HG03354 (cell line): Measurements from ENCODE around the gene FURIN.
"Not testable (repeated sequence)": the region's sequence is repeated elsewhere in the genome, so short reads cannot be mapped to it uniquely, and the experiment has no call there.

Experiments
- ATAC-seq: cut with Tn5 transposase; IDR thresholded peaks from one replicate; pipeline ENCODE4 v1.9.1; 2021; ENCODE audit warnings: mild to moderate bottlenecking; ENCODE audit not compliant: unreplicated experiment, poor library complexity, severe bottlenecking

Gene FURIN

GRCh38 chr15:90840157-90840855, 28.1 kb upstream of the FURIN start:
- no peak for ATAC-seq

DNA sequence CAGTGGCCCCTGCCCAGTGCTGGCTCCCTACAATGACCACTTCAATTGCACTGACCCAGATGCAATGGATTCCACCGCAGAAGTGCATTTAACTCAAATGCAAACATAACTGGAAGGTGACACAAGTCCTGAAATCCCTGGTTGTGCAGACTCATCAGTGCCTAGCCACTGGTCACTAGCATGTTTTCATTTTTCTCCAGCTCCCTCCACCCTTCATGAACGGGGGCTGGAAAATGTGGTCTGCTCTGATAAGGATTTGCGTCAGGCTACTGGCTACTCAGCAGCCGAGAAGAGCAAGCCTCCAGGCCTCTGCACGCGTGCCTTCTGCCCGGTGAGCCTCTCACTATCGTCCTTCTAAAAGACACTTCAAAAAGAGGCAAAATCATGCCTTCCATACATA, 27.4 kb upstream of the FURIN start:
- ATAC-seq = no peak

DNA sequence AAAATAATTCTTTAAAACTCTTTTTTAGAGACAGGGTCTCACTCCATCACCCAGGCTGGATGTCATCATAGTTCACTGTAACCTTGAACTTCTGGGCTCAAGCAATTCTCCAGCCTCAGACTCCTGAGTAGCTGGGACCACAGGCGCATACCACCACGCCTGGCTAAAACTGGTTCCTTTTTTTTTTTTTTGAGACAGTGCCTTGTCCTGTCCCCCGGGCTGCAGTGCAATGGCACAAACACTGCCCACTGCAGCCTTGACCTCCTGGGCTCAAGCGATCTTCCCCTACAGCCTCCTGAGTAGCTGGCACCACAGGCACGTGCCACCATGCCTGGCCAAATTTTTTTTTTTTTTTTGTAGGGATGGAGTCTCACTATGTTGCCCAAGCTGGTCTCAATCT, 23.7 kb upstream of the FURIN start:
- ATAC-seq = peak; percentile 3

DNA sequence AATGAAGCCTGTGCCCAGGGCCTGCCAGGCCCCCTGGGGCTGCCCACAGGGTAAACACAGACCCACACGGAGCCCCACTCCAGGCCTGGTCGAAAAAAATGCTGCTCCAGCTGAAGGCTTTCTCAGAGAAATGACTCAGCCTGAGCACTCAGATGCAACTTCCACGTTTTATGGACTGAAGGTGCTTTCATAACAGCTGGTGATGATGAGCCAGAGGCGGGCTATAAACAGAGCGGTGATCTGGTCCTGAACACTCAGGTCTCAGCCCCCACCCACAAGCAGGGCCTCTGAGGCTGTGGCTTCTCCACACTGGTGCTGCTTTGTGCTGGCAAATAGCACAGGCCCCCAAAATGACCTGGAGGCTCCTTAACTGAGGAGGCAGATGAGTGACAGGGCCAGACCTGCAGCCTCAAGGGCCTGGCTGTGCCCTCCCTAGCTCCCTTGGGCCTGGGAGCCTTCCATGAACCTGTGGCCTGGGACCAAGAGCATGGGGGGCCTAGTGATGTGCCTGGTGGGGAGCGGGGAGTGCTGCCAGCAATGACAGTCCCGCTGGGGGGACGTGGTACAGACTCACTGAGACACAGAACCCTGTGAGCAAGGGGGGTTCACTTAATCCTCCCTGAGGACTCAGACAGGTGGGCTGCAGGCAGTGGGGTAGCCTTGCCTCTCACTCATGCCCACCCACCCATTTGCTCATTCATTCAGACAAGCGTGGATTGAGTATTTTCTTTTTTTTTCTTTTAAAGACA, 23.0 kb upstream of the FURIN start:
- ATAC-seq = peak; percentile 87

DNA sequence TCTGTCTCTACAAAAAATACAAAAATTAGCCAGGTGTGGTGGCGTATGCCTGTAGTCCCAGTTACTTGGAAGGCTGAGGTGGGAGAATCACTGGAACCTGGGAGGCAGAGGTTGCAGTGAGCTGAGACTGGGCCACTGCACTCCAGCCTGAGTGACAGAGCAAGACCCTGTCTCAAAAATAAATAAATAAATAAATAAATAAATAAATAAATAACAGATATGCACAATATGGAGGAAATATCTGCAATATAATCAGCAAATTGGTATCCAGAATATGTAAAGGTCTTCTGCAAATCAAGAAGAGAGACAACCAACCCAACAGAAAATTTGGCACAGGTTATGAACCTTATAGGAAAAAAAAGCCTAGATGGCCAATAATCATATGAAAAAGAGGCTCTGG, 19.0 kb upstream of the FURIN start:
- not testable (repeated sequence) for ATAC-seq

DNA sequence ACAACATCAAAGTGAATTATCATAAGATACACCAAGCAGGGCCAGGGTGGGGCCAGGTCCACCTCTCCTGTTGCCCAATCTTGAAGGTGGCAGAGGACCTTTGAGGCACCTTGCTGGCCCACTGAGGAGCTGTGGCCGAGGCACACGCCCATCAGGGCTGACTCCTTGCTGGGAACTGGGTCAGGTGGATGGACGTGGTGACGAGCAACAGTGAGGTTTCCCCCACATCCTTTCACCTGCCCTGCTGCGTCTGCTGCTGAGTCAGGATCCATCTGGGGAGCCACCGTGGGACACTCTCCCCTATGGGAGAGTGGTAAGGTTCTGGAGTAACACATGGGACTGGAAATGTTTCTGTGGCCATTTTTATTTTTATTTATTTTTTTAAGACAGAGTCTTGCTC, 17.3 kb upstream of the FURIN start:
- no peak for ATAC-seq

- no peak for ATAC-seq
Observed at GRCh38 chr15:90851940-90852339, 16.4 kb upstream of the FURIN start.

DNA sequence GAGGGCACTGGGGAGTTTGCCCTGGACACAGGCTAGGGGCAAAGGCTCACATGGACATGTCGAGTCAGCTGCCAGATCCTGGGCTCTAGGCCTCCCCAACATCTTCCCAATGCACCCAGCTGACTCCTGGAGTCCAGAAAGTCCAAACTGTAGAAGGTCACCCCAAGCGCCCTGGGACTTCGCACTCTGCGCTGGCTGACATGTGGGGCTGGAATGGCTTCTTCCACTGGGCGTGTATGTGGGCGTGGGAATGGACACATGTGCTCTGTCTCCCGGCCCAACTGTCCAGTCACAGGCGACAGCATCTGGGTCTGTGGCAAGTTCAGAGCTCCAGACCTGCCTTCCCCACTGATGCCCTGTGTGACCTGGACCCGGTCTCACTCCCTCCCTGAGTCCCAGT, 13.2 kb upstream of the FURIN start:
- no peak for ATAC-seq

DNA sequence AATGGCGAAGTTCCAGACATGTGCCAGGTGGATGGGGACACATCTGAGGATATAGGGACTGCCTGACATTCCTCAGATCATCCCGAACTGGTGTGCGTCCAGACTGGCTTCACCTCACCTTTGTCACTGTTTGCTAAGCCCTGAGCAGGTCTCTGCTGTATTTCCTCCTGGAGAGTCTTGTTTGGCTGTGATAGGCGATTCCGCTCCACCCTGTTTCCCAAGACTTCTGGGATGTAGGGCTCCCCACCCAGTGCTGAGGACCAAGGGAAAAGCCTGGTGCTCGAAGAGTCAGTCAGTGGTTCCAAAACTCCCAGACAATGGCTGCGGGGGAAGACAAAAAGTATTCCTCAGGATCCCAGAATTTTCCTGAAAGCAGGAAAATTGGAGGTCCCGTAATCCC, 11.1 kb upstream of the FURIN start:
- no peak for ATAC-seq

DNA sequence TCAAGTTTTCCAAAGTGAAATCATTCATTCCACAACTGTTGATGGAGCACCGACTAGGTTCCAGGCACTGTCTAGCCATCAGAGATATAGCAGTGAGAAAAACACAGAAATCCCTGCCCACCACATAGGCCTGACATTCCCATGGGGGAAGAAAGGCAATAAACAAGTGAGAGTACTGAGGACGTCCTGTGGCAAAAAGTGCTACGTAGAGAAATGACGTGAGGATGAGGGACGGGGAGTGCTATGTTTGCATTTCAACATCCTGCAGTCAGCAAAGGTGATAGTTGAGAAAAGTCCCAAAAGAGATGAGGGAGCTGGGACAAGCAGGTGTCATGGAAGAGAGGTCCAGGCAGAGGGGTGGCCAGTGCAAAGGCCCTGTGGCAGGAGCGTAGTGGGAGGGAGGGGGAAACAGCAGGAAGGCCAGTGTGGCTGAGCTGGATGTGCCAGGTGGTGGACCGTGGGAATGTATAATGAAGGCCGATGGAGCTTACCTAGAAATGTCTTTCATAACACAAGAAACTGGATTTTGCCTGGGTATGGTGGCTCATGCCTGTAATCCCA, 10.4 kb upstream of the FURIN start:
- no peak for ATAC-seq

DNA sequence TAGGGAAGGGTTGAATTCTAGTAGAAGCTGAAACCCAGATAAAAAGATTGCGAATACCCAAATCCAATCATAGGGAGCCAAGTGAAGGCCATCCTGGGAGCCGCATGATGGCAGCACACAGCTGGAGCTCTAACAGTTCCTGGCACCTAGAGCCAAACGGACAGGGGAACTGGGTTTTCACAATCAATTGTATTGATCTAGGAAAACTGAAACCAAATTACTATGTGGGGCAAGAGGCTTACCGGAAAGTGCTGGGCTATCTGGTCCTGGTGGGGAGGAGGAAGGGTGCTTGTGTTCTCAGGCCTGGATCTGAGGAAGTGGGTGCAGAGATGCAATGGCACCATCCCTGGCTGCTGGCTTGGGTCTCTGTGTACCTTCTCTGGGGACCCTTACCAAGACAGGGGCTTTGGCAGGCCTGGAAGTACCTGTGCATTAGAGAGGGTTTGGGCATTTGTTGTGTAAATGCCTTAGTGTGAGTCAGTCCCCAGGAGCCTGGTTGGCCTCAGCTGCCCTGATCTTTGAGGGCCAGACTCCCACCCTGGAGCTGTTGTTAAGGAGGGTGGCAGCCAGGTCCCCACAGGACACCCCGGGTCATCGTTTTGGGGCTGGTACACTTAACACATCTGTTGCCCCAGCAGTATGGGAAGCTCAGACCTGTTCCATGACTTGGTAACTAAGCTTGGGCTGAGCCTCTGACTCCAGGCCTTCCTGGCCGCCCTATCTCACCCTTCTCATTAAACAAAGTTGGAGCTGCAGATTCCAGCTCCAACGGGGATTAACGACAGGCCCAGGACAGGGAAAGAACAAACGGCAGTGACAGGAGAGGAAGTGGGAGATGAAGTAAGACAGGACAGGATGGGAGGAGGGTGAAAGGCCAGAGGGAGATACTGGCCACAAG, 8.9 kb upstream of the FURIN start:
- ATAC-seq = no peak

GRCh38 chr15:90860450-90860849, 7.9 kb upstream of the FURIN start:
- ATAC-seq = no peak

DNA sequence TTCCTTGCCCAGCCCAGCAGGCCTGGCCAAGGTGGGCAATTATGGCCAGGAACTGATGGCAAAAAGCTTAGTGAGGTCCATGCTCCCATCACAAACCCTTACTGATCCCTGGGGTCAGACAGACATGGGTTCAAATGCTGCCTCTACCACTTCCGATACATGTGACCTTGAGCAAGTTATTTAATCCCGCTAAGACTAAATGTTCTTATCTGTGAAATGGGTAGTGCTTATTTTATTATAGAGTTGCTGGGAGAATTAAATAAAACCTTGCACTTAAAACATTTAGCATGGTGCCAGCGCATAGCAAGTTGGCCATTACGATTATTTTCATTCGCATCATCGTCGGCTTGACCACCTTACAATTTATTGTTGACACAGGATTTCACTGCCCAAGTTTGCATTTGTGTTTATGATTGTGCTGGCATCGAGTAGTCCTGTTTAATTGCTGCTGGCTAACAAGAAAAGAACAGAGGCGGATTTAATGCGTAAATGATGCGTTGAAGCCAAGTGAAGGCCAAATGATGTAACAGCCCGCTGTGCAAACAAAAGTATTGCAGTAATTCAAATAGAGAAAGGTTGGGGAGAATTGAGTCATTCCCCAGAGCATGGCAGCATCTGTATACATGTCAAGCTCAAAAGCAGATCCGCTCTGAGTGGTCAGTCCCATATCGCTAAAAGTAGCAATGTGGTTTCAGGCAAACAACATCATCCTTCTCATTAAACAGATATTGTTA, 7.3 kb upstream of the FURIN start:
- no peak for ATAC-seq

GRCh38 chr15:90862487-90862886, 5.9 kb upstream of the FURIN start:
- no peak for ATAC-seq

DNA sequence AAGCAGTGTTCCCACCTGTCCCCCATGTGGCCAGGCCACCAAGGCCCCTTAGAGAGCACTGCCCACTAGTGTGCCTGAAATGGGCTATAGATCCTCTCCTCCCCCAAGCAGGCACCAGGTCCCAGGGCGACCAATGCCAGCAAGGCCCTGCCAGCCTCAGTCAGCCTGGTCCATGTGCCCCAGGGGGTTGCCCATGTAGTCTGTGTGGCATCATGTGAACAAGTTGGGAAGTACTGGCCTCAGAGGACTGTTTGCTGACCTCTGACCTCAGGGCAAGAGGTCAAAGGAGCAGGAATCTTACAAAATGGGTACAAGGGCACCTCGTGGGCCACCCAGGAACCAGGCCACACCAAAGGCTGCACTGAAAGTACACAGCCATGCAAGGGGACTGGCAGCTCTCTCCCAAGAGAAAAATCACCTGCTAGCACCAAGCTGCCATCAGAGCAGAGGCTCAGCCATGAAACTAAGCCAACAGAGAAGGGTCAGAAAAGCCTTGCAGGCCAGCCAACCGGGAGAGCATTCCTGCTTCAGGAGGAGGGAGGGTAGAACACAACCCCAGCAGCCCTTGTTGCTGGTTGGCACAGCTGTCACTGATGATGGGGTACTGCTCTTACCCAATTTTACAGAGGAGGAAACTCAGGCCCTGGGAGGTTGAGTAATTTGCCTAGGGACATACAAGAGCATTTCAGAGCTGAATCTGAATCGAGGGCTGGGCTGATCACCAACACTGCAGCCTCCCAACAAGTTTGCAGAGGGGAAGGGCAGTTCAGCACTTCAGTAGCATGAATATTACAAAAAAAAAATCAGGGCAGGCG, 5.2 kb upstream of the FURIN start:
- no peak for ATAC-seq

GRCh38 chr15:90863987-90864386, 4.4 kb upstream of the FURIN start:
- ATAC-seq = no peak

DNA sequence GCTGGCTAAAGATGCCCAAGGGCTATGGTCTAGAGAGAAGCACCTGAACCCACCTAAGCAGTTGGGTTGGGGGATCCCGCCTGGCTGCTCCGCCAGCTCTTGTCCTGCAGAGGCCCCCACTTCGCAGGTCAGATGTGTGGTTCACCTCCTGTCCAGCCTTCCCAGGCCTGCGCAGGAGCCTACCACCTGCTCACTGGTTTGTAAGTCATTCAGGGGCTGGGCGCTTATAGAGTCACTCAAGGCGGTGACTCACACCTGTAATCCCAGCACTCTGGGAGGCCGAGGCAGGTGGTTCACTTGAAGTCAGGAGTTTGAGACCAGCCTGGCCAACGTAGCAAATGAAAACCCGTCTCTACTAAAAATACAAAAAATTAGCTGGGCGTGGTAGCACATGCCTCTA, 3.9 kb upstream of the FURIN start:
- ATAC-seq = no peak

DNA sequence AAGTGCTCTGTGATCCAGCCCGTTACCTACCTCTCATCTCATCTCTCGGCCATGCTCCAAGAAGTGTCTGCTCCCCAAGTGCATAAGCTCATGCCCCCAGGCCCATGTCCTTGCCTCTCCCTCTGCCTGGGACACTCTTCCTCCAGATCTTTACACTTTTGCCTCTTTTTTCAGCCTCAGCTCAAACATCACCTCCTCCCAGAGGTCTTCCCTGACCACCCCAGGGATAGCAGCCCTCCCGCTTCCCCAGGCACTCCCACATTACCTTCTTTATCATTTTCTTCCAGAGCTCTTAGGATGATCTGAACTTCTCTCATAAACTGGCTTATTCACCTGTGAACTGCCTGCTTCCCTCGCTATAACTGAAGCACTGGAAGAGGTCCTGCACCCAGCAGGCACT, 2.7 kb upstream of the FURIN start:
- ATAC-seq = no peak

- ATAC-seq = no peak
Observed at GRCh38 chr15:90866161-90866715, 2.1 kb upstream of the FURIN start.
